DMS53 (cell line): Measurements from ENCODE around the gene PDK1.

Experiments
- DNase-seq: peaks from one replicate; lab custom pipeline; 2025; lab: John Stamatoyannopoulos, UW

Gene PDK1

DNA sequence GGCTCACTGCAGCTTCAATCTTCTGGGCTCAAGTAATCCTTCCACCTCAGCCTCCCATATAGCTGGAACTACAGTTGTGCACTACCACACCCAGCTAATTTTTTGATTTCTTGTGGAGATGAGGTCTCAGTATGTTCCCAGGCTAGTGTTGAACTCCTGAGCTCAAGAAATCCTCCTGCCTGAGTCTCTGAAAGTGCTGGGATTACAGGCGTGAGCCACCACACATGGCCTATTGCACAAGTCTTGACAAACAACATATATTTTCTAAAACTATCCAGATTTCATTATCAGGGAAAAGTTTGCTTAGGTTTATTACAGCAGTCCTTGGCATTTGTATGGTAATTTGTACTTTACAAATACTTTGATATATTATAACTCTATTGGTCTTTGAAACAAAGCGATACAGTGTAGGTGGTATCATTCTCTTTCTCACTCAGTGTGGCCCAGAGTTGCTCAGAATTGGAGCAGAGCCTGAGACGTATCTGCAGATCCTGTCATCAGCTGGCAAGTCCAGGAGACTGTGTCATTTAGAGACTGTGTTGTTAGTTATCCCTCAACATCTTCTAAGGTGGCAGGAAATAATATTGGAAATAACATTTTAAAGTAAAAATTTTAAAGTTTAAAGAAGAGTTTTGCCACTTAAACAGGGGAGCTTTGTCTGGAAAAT lies 41.4 kb downstream of the PDK1 start:
- no peak for DNase-seq

DNA sequence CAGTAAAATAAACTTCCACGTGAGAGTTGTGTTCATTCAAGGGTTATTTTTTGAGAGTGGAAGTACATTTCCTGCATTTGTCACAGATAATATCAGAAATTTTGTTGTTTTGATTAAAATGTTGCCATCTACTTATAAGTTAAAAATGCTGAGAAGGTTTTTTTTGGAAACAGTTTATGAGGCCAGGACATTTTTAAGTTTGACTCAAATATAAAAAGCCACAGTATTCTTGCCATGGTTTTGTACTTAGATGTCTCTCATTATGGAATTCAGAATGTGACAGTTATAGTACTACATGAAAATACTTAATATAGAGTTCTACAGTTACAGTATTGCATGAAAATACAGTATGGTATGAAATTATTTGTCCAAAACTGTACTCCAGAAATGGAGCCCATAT lies 44.1 kb downstream of the PDK1 start:
- DNase-seq = no peak

DNA sequence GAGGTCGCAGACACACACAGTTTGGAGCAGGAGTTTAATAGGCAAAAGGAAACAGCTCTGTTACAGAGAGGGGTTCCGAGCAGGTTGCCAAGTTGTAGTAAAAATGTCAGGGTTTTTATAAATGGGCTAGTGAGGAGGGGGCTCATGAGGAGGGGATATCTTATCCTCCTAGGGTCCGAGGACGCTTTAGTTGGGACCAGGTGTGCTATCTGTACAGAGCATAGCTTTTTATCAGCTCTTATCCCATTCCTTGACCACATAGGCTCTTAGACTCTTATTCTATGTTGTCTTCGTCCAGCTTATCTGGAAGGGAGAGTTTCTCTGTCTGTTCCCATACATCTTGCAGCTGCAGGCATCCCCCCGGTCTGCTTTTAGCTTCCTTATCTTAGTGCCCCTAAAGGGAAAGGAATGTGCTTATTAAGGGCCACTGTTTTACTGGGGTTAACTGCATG lies 44.7 kb downstream of the PDK1 start:
- no peak for DNase-seq

DNA sequence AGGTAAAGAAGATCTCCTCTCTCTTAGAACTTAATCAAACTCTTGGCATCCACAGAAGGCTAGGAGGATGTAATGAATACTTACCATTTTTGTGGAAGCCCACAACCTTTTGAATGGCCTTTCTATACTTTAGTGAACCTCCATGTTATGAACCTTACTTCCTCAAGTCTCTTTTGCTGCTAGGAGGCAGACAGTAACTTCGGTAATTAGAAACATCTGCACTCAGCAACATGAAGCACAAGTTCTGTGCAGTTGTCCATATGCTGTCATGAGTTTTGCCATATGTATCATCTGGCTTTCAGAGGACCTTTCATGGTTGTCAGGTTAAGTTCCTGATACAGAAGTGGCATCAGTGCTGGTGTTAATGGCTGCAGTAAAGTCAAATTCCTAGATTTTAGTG lies 50.4 kb downstream of the PDK1 start:
- DNase-seq = no peak

DNA sequence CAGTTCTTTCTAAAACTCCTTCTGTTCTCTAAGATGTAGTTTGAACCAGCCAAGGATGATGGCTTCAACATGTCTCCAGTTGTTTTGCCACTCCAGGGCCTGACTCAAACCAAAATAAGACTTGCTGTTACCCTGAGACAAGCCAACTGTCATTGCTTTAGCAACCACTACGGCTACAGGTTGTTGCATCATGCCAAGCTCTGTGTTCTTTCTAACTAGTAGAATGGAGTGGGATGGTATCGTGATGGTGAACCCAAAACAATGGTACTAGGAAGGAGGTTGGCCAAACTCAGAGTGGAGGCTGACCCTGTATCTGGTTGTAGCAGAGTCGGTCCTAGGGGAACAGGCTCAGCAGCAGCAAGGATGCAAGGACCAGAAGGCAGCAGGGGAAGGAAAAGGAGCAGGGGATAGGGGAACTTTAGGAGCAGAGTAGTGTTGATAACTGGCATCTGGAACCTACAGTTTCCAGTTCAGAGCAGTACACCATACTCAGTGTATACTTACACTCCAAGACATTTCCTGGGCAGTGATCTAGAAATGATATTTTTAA lies 51.6 kb downstream of the PDK1 start:
- DNase-seq = no peak

DNA sequence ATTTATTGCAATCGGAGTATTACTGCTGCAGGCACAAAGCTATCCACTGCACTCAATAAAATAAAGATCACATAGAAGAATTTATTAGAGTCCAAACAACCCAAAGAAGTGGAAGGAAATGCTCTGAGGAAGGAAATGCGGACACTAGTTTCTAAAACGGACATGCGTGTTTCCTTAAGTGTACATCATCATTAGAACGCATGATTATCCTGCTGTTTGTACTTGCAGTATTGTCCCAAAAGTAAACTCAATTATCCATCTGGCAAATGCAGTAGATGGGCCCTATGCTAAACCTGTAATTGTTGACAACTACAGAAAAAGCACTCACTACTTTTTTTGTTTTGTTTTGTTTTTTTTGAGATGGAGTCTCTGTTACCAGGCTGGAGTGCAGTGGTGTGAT lies 53.6 kb downstream of the PDK1 start:
- DNase-seq = no peak

DNA sequence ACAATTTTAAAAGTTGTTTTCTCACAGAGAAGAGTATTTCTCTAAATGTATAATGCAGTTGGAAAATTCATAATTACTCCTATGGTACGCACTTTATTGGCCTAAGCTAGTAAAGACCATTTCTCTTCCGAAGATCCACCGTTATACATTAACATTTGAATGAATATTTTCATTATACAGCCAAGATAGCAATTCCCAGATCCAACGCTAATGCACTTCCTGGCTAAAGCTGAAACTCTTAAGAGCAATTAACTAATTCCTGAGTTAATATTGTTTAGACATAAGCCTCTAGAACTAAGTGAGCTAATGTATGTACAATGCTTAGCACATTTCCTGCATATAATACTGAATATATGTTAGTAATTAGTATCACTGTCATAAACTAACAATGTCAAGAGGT lies 56.2 kb downstream of the PDK1 start:
- no peak for DNase-seq

DNA sequence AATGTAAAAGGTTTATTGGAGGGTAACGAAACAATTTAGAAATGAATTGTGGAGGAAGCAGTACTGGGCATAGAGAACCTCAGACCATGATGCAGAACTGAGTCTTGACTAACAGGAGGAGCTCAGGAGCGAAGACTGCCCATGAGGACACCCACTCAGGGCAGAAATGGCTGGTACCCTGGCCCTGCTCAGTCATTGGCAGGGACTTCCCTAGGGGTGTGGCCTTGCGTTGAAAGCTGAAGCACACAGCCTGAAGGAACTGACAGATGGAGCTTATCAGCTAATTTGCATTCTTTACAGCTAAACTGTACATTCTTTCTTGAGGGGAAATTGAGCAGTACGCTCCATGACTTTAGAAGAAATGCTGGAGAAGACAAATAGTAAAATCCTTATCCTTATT lies 57.1 kb downstream of the PDK1 start:
- DNase-seq = no peak

DNA sequence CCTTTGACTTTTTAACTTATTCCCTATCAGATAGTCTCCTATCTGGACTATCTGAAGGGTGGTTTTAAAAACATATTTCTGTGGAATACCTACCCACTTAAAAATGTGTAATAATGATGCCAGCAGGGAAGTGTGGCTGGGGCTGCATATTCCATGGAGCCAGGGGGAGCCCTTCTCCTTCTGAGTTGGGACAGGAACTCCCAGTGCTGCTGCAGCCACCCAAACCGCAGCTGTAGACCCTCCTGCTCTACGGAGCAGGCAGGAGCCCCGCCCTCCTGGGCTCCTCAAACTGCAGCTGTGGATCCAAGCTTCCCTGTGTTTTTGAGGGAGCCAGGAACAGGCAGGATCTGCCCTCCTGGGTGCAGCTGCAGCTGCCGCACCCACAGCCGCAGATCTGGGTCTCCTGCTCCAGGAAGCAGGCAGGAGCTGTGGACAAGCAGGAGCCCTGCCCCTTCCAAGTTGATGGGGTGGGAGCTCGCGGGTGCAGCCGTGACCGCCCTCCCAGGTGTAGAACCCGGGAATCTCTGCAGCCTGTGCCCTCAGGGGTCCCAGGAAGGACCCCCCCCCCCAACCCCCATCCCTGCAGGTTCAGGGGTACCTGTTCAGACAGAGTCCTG lies 57.8 kb downstream of the PDK1 start:
- no peak for DNase-seq

DNA sequence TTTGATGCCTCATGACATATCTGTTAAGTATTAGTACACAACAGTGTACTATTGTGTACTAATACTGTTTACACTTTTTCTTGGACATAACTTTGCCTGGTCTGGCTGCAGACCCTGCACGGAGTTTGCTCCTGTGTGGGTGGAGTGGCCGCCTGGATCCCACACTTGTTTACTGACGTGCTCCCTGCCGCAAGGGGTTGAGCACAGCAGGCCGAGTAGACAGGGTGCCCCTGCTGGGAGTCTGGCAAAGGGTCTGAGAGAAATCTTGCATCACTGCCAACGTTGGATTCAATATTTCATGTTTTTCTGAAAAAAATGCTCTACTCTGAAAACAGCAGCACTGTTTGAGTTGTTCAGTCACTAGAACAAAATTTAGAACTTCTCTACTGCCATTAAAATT lies 59.0 kb downstream of the PDK1 start:
- DNase-seq = no peak

DNA sequence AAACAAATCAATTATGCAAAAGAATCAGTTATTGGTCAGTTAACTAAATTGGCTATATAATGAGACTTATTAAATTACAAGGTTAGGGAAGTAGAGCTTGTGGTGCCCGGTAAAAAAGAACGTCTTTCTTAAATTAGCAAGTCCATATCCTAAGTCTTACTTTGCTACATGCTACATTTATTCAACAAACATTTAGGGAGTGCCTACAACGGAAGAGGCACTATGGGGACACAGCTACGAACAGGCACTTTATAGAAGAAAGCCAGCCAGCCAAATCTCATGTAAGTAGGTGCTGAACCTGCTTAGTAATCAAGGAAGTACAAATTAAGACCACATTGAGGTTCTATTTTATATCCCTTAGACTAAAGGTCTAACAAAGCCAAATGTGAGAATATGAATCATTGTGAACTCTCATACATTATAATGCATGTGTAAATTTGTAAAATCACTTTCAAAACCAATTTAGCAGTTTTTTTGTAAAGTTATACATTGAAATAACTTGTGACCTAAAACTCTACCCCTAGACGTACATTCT lies 59.9 kb downstream of the PDK1 start:
- DNase-seq = no peak

DNA sequence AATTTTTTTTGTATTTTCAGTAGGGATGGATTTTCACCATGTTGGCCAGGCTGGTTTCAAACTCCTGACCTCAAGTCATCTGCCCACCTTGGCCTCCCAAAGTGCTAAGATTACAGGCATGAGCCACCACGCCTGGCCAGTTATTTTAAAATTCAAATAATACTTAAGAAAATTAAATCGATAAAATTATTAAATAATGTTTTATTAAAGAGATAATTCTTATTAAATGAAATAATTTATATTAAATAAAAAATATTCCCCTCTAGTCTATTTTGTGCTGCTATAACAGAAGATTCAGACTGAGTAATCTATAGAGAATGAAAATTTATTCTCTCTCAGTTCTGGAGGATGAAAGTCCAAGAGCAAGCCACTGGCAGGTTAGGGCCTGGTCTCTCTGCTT lies 61.2 kb downstream of the PDK1 start:
- DNase-seq = no peak

DNA sequence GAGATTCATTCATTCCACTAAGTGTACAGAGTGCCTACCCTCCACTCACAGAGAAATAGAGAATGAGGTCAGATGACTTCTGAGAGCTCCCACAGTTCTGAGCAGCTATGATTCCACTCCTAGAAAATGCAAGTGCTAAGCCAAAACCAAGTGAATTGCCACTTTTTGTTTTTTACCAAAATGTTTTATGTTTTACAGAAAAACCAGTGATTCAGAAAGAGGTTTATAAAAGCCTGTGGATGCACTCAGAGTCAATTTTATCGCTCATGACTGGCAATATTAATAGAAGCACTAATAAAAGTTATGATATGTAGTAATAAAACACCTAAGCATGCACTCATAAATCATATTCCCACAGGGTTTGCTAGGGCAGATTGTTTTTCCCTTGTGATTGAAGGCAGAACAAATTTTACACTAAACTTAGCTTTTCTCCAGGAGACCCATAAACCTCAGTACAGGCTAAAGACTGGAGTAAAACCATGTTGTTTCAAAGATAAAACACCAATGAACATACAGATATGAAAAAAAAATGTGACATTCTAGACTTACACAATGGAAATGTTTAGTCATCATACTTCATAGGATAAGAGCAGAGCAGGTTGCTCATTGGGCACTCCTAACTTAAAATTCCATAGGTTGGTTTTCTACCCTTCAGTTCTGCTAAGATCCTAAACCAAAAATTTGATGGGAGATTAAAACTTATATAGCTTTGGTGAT lies 67.5 kb downstream of the PDK1 start:
- no peak for DNase-seq

DNA sequence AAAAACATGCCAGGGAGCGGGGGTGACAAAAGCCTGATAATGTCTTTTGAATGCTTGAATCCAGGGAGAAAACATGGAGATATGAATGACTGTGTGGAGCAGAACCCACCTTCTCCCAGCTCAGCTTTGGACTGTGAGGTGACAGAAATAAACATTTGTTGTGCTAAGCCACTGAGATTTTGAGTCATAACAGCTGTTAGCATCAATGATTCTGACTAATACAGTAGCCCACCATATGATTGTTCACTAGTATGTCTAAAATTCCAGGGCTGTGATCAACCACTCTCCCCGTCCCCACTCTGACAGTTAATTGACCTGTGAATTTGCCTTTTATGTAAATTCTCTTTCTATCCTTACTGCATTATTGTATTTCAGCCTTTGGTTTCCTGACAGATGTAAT lies 69.1 kb downstream of the PDK1 start:
- no peak for DNase-seq

DNA sequence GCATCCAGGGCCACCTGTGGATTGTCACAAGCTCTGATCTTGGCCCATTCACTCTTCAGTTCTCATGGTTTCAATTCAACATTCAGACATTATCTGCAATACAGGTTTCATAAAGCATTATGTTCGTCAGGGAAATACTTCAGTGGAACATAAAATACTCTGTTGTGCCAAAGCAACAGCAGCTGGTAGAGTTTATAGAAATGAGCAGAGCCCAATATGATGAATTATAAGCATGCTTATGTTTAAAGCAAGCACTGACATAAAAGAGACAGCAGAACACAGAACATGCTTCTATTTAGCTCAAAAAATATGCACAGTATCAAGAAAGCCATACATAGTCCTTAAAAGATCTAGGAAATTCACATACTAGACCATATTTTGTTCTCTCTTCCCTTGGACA lies 71.3 kb downstream of the PDK1 start:
- no peak for DNase-seq

DNA sequence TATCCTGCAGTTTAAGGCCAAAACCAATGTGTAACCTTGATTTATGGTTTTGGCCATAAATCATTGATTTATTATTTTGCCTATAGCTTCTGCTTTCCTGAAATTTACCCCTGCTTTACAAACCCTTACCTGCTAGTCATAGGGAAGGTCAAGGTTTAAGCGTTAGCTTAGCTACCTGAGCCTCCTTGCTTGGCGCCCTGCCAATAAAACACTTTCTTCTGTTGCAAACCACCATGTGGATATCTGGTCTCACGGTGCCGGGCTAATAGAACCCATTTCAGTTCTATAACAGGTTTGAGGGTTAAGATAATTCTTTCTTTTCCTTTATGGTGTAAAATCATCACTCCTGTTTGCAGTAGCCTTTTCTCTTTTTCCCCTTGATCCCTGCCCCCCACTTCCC lies 72.2 kb downstream of the PDK1 start:
- no peak for DNase-seq

DNA sequence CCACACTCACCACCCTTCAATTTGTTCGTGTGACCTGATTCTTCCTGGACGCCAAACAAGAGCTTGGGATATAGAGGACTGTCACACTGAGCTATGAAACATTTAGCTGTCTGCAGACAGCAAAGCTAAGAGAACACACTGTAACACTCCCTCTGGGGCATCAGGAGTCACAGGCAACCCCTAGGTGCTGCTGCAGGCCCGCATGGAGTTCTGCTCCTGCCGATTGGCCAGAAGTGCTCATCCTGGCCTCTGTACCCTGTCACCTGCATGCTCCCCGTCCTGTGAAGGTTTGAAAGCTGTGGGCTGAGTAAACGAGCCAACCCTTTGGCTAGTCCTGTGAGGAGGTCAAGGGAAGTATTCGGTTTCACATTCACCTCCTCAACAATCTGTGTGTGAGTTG lies 73.7 kb downstream of the PDK1 start:
- no peak for DNase-seq

DNA sequence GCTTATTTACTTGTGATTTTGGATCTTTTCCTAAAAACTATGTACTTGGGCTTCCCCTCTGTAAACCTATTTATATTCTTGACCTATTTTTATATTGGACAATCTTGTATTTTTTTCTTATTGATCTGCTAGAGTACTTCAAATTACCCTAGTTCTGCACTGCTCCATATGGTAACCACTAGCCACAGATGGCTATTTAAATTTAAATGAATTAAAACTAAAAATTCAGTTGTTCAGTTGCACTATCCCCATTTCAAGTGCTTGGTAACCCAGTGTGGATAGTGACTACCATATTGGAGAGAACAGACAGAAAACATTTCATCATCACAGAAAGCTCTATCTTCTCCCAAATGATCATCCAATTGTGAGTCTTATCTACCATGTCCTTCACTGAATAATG lies 74.3 kb downstream of the PDK1 start:
- no peak for DNase-seq

DNA sequence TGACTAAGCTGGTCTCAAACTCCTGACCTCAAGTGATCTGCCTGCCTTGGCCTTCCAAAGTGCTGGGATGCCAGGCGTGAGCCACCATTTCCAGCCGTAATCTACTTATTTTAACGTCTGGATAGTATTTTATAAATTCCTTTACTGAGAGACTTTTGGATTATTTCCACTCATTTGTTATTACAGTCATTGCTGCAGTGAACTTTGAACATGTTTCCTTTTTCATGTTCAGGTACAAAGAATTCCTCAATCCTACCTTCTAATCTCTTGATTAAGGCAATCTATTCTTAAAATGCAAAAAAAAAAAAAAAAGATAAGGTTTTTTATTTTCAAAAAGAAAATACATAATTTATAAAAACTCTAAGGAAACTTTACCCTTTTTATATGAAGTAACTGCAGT lies 78.6 kb downstream of the PDK1 start:
- DNase-seq = no peak

DNA sequence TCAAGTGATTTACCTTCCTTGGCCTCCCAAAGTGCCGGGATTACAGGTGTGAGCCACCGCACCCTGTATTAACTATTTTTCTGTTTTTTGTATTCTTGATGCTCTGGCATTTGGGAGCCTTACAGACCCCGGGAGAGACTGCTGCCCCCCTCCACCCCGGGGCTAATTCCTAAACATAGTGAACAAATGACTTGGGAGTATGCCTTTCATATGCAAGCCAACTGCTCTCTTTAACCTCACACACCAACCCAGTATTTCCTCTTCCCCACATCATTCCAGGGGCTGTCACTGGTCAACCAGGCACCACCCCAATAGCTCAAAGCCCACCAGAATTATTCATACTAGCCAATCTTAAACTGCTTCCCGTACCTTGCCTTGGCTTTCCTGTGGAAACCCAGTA lies 79.7 kb downstream of the PDK1 start:
- DNase-seq = no peak

DNA sequence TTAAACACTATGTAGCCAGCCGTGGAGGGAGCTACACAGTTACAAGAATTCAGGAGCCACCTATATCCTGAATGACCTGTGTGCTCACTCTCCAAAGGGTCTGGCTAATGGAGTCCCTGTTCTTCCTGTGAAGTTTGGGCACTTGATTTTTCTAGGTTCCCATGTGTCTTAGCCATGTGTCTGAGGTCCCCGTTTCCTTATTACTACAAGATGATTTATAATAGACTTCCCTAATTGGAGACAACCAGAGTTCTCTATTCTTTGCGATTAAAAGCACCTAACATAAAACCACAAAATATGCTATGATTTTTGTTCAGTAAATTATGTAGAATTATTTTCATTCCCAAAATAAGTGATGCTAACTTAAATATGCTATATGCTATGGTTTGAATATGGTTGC lies 83.4 kb downstream of the PDK1 start:
- DNase-seq = no peak

DNA sequence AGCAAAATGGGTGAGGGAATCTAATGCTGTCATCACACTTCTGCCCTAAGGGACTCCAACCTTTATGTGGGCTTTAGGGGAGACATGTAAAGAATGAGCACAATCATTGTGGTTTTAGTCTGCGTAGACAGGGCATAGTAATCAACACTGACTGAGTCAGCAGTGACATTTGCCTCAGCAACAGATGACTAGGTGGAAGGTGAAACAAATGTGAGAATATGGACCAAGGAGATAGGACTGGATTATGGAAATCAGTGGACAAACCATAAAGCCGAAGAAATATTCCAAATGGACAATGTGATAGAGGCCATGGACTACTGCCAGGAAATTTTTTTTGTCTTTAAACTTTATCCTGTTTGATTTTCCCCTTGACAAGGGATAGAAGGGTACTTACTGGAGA lies 83.9 kb downstream of the PDK1 start:
- DNase-seq = peak; percentile 68

DNA sequence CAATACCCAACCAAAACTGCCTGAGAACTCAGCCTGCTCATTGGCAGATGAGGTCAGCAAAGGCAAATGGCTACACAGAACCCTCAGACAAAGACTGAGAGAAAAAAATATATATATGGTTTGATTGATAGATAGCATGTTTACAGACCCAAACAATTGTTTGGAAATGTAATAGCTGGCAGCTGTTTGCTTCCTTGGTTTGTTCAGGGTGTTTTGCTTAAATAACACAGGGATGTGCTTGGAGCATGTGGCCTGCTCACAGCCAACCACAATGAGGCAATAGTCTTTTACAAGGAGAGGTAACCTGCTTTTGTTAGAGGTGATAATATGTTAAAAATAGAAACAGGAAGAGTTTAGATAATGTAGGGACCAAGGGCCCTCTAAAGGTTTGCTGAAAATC lies 84.5 kb downstream of the PDK1 start:
- peak; percentile 83 for DNase-seq
